ENCODE data around the gene PDCL3. TPM values are rescaled to one million over a fixed set of nuclear protein-coding genes. Genes with fewer than 3 reads are reported as not detected.

The PDCL3 gene
- total and polyA plus RNA-seq, 2 donors (not counting 3 experiments of a cell fraction or from before 2014, with no cell fraction given): 19.4 to 32.8 TPM

DNA sequence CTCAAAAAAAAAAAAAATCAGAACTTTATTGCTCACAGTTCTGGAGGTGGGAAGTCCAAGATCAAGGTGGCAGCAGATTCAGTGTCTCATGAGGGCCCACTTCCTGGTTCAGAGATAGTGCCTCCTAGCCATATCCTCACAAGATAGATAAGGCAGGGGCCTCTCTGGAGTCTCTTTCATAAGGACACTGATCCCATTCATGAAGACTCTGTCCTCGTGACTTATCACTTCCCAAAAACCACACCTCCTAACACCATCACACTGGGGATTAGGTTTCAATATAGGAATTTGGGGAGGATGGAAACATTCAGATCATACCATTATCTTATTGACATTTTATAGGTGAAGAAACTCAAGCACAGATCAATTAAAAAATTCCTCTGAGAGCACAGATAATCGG is 61.1 kb downstream of the PDCL3 start:
- no peak for FAIRE-seq
- Histone ChIP-seq H3K36me3 (ENCODE audit: control insufficient read depth in 2 of 2, extremely low read depth in 1 of 2, insufficient read depth in 2 of 2, low read length in 2 of 2) (no peaks in the 10 kb centered on the region), H3K27ac (ENCODE audit: insufficient read depth, low read depth, low read length) (no peak overlapping the region), H2AFZ (ENCODE audit: low read depth, low read length) (no peak overlapping the region), H3K9ac (replicated peaks; ENCODE audit: extremely low read depth, insufficient read depth, low read length) (no peak overlapping the region), H3K9me3 (replicated peaks; ENCODE audit: control insufficient read depth, insufficient read depth, low read length) (no peaks in the 10 kb centered on the region), H3K9me1 (replicated peaks; ENCODE audit: control insufficient read depth, extremely low read depth, insufficient read depth, low read length) (no peaks in the 10 kb centered on the region), H4K20me1 (replicated peaks; ENCODE audit: control insufficient read depth, extremely low read depth, insufficient read depth, low read length) (no peaks in the 10 kb centered on the region), H3K27me3 (ENCODE audit: control insufficient read depth in 2 of 2, insufficient read depth in 2 of 2, low read length in 2 of 2) (peaks cover 4 to 7% of the 10 kb centered on the region in 2 experiments), H3K4me3 (replicated peaks in 1 of 3; ENCODE audit: insufficient read depth in 1 of 3, low read depth in 1 of 3, low read length in 3 of 3) (no peak overlapping the region), H3K79me2 (ENCODE audit: control insufficient read depth, insufficient read depth, low read length) (no peaks in the 10 kb centered on the region), H3K4me1 (ENCODE audit: control insufficient read depth, extremely low read depth, insufficient read depth, low read length) (no peaks in the 10 kb centered on the region), H3K4me2 (ENCODE audit: insufficient read depth, low read length) (no peak overlapping the region)
- dilution Hi-C loops (cut with MboI; ENCODE audit: extremely low pct_ligation_motif_present, low sequenced_read_pairs) (no loop called here), intact Hi-C loops (cut with micrococcal nuclease) (no loop called here)
- ChIA-PET POLR2A (no interaction called here), CTCF (interaction anchor here (1.2 kb wide), 1 partner anchor 14 kb away, joined by 5 read pairs; no protein-coding TSS in a partner anchor)
- no peak for DNase-seq (ENCODE audit: low read depth, low spot score)
- BruUV-seq (replicated peaks): no TSS peak
- TF ChIP-seq POLR2AphosphoS5 (IDR thresholded peaks at IDR 0.05; ENCODE audit: insufficient read depth, low read depth, low read length) (no peak), GATA2 (IDR thresholded peaks at IDR 0.05; ENCODE audit: insufficient read depth, insufficient read length, low read depth, low read length) (no peak), POLR2A (IDR thresholded peaks at IDR 0.05; ENCODE audit: low read depth, low read length) (no peak), FOS (IDR thresholded peaks at IDR 0.05; ENCODE audit: borderline replicate concordance, insufficient read depth, low read length) (no peak)

DNA sequence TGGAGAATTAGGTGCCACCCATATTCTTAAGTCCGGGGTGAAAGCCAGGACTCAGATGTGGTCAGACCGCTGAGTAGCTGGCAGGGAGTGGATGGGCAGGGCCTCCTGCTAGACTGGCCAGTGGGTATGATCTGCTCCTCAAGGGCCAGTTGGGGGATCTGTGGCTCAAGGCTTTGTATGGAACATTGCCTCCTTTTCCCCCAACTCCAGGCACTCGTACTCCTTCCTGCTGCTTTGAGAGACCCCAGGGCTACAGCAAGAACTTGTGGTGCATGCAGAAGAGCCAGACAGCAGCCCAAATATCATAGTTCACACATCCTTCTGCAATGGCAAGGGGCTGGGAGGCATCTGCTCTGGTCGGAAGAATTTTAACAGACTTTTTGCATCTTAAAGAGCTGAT is 61.7 kb downstream of the PDCL3 start:
- no peaks in the 10 kb centered on the region for H3K79me2 ChIP-seq (ENCODE audit: control insufficient read depth, insufficient read depth, low read length)
- ChIA-PET CTCF (no interaction called here), POLR2A (no interaction called here)
- no peak for DNase-seq (ENCODE audit: low read depth, low spot score)
- dilution Hi-C loops (cut with MboI; ENCODE audit: extremely low pct_ligation_motif_present, low sequenced_read_pairs): no loop called here
- TF ChIP-seq FOS (IDR thresholded peaks at IDR 0.05; ENCODE audit: borderline replicate concordance, insufficient read depth, low read length) (no peak), MYC (IDR thresholded peaks at IDR 0.05; ENCODE audit: low read depth, low read length) (no peak), POLR2A (IDR thresholded peaks at IDR 0.05; ENCODE audit: low read depth, low read length) (no peak), EZH2 (IDR thresholded peaks at IDR 0.05; ENCODE audit: borderline replicate concordance, low read depth, low read length, severe bottlenecking) (no peak), JUN (IDR thresholded peaks at IDR 0.05; ENCODE audit: borderline replicate concordance, insufficient read depth, insufficient read length, low read depth) (no peak), GATA2 (IDR thresholded peaks at IDR 0.05; ENCODE audit: insufficient read depth, insufficient read length, low read depth, low read length) (no peak), POLR2AphosphoS5 (IDR thresholded peaks at IDR 0.05; ENCODE audit: insufficient read depth, low read depth, low read length) (no peak)
- TF ChIP-seq, protein P1, sequence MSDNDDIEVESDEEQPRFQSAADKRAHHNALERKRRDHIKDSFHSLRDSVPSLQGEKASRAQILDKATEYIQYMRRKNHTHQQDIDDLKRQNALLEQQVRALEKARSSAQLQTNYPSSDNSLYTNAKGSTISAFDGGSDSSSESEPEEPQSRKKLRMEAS (IDR thresholded peaks at IDR 0.05; ENCODE audit: insufficient read depth, insufficient read length): no peak
- TF ChIP-seq, protein P2, sequence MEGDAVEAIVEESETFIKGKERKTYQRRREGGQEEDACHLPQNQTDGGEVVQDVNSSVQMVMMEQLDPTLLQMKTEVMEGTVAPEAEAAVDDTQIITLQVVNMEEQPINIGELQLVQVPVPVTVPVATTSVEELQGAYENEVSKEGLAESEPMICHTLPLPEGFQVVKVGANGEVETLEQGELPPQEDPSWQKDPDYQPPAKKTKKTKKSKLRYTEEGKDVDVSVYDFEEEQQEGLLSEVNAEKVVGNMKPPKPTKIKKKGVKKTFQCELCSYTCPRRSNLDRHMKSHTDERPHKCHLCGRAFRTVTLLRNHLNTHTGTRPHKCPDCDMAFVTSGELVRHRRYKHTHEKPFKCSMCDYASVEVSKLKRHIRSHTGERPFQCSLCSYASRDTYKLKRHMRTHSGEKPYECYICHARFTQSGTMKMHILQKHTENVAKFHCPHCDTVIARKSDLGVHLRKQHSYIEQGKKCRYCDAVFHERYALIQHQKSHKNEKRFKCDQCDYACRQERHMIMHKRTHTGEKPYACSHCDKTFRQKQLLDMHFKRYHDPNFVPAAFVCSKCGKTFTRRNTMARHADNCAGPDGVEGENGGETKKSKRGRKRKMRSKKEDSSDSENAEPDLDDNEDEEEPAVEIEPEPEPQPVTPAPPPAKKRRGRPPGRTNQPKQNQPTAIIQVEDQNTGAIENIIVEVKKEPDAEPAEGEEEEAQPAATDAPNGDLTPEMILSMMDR (IDR thresholded peaks at IDR 0.05; ENCODE audit: extremely low read depth in 1 of 2, insufficient read depth in 1 of 2, low read depth in 1 of 2, low read length in 2 of 2): no peak
- no peaks in the 10 kb centered on the region for H3K4me1 ChIP-seq (ENCODE audit: control insufficient read depth, extremely low read depth, insufficient read depth, low read length)
- no TSS peak for BruUV-seq (replicated peaks)
- peaks cover 4 to 7% of the 10 kb centered on the region in 2 experiments for H3K27me3 ChIP-seq (ENCODE audit: control insufficient read depth in 2 of 2, insufficient read depth in 2 of 2, low read length in 2 of 2)
- FAIRE-seq: no peak
- no peak overlapping the region for H3K27ac ChIP-seq (ENCODE audit: insufficient read depth, low read depth, low read length)
- intact Hi-C loops (cut with micrococcal nuclease): no loop called here
- H3K9me1 ChIP-seq (replicated peaks; ENCODE audit: control insufficient read depth, extremely low read depth, insufficient read depth, low read length): no peaks in the 10 kb centered on the region
- H3K9ac ChIP-seq (replicated peaks; ENCODE audit: extremely low read depth, insufficient read depth, low read length): no peak overlapping the region
- H3K4me2 ChIP-seq (ENCODE audit: insufficient read depth, low read length): no peak overlapping the region
- H4K20me1 ChIP-seq (replicated peaks; ENCODE audit: control insufficient read depth, extremely low read depth, insufficient read depth, low read length): no peaks in the 10 kb centered on the region
- H3K9me3 ChIP-seq (replicated peaks; ENCODE audit: control insufficient read depth, insufficient read depth, low read length): no peaks in the 10 kb centered on the region
- H2AFZ ChIP-seq (ENCODE audit: low read depth, low read length): no peak overlapping the region
- no peaks in the 10 kb centered on the region for H3K36me3 ChIP-seq (ENCODE audit: control insufficient read depth in 2 of 2, extremely low read depth in 1 of 2, insufficient read depth in 2 of 2, low read length in 2 of 2)
- H3K4me3 ChIP-seq (replicated peaks in 1 of 3; ENCODE audit: insufficient read depth in 1 of 3, low read depth in 1 of 3, low read length in 3 of 3): no peak overlapping the region
